Fibroblast of lung (primary cell): ENCODE results near the gene VAV2. TPM values are rescaled to one million over a fixed set of nuclear protein-coding genes. Genes with fewer than 3 reads are reported as not detected.
"Not testable (repeated sequence)": the region's sequence is repeated elsewhere in the genome, so short reads cannot be mapped to it uniquely, and the experiment has no call there.

Source experiments
- DNase-seq, 2 donors: peaks; one replicate each; pipeline versions ENCODE4 v3.0.0 to v3.0.0-alpha.2; 2010; ENCODE audit warnings: low read depth in 2 of 2
- H2AFZ ChIP-seq: 2 replicates; pipeline ENCODE4 v1.5.1; 2012; ENCODE audit warnings: low read length, control low read depth, inconsistent platforms
- H3K27ac ChIP-seq: 2 replicates; pipeline ENCODE4 v1.5.1; 2011; ENCODE audit warnings: low read length, control low read depth; ENCODE audit not compliant: insufficient read depth
- H3K27me3 ChIP-seq: 2 replicates; pipeline ENCODE4 v1.5.1; 2011; ENCODE audit warnings: mild to moderate bottlenecking, low read length; ENCODE audit not compliant: control insufficient read depth, insufficient read depth
- H3K36me3 ChIP-seq: 2 replicates; pipeline ENCODE4 v1.5.1; 2011; ENCODE audit warnings: low read length; ENCODE audit not compliant: control insufficient read depth, insufficient read depth
- H3K4me1 ChIP-seq: 2 replicates; pipeline ENCODE4 v1.5.1; 2011; ENCODE audit warnings: low read length; ENCODE audit not compliant: control insufficient read depth, insufficient read depth; ENCODE audit errors: extremely low read depth
- H3K4me2 ChIP-seq: 2 replicates; pipeline ENCODE4 v1.5.1; 2011; ENCODE audit warnings: low read length, control low read depth; ENCODE audit not compliant: insufficient read depth; ENCODE audit errors: extremely low read depth
- H3K4me3 ChIP-seq, 4 experiments: fragments of 200-600 bp in 1 of 4; sonication (generic) in 1 of 4; replicated peaks in 1 of 4; 2 replicates each; pipeline ENCODE4 v1.5.1; 2011 to 2016; ENCODE audit warnings: low read length in 4 of 4, low read depth in 3 of 4, mild to moderate bottlenecking in 3 of 4, control low read depth in 2 of 4, inconsistent platforms in 1 of 4, mixed read lengths in 1 of 4; ENCODE audit not compliant: insufficient read depth in 1 of 4; ENCODE audit errors: control extremely low read depth in 1 of 4
- H3K79me2 ChIP-seq: 2 replicates; pipeline ENCODE4 v1.5.1; 2012; ENCODE audit warnings: mild to moderate bottlenecking, low read length, inconsistent platforms; ENCODE audit not compliant: control insufficient read depth, insufficient read depth
- H3K9ac ChIP-seq: 2 replicates; pipeline ENCODE4 v1.5.1; 2011; ENCODE audit warnings: mild to moderate bottlenecking, low read length, control low read depth; ENCODE audit not compliant: insufficient read depth
- H3K9me3 ChIP-seq: 2 replicates; pipeline ENCODE4 v1.5.1; 2012; ENCODE audit warnings: low read depth, low read length; ENCODE audit not compliant: control insufficient read depth, insufficient read depth
- H4K20me1 ChIP-seq: 2 replicates; pipeline ENCODE4 v1.5.1; 2011; ENCODE audit warnings: low read length; ENCODE audit not compliant: control insufficient read depth, insufficient read depth; ENCODE audit errors: extremely low read depth
- CTCF ChIP-seq, 2 donors: IDR thresholded peaks in 1 of 2; conservative IDR thresholded peaks in 1 of 2; 1 replicate in 1 of 2; 2 replicates in 1 of 2; pipeline ENCODE4 v1.5.1; 2011 to 2012; ENCODE audit warnings: low read length in 2 of 2, control low read depth in 1 of 2, inconsistent platforms in 1 of 2, low read depth in 1 of 2, mild to moderate bottlenecking in 1 of 2
- EZH2 ChIP-seq: IDR thresholded peaks from 2 replicates; pipeline ENCODE4 v1.5.1; 2012; ENCODE audit warnings: low read length, control low read depth, mild to moderate bottlenecking; ENCODE audit errors: missing control alignments
- polyA plus RNA-seq, 2 donors: library from polyadenylated mRNA; depleted of rRNA in 1 of 2; stranded (reverse) in 1 of 2; unstranded in 1 of 2; fragments of >200 nt; gene quantifications; 2 replicates each; pipeline ENCODE4 v1.2.1, GENCODE V29; 2011 to 2012; ENCODE audit warnings: missing spikeins in 1 of 2
- total RNA-seq: library from RNA; depleted of rRNA; stranded (reverse); fragments of >200 nt; gene quantifications from 2 replicates; pipeline ENCODE4 v1.2.1, GENCODE V29; 2014

The VAV2 gene
- total and polyA plus RNA-seq, 2 donors (not counting 1 experiment from before 2014, with no cell fraction given): 13.7 to 17.7 TPM

- no peak for DNase-seq
- H3K4me3 ChIP-seq: peak overlapping the region; percentile 60 to 88 (median 64)
- H3K9ac ChIP-seq: peak overlapping the region; percentile 85
- peaks cover 50% of the 10 kb centered on the region for H3K79me2 ChIP-seq
- peak overlapping the region; percentile 83 for H3K27ac ChIP-seq
- H2AFZ ChIP-seq: no peak overlapping the region
- no peaks in the 10 kb centered on the region for H3K9me3 ChIP-seq
- no peak for TF ChIP-seq EZH2
- TF ChIP-seq CTCF (conservative IDR thresholded peaks at IDR 0.05 in 1 of 2, IDR thresholded peaks at IDR 0.05 in 1 of 2; ENCODE audit: low read depth in 1 of 2, low read length in 2 of 2): no peak
- H3K27me3 ChIP-seq: no peaks in the 10 kb centered on the region
- no peaks in the 10 kb centered on the region for H3K36me3 ChIP-seq
- peaks cover 16% of the 10 kb centered on the region for H3K4me1 ChIP-seq
- peak overlapping the region; percentile 86 for H3K4me2 ChIP-seq
- no peaks in the 10 kb centered on the region for H4K20me1 ChIP-seq
Observed at GRCh38 chr9:133991214-133991921, 756 bp downstream of the VAV2 start.

DNA sequence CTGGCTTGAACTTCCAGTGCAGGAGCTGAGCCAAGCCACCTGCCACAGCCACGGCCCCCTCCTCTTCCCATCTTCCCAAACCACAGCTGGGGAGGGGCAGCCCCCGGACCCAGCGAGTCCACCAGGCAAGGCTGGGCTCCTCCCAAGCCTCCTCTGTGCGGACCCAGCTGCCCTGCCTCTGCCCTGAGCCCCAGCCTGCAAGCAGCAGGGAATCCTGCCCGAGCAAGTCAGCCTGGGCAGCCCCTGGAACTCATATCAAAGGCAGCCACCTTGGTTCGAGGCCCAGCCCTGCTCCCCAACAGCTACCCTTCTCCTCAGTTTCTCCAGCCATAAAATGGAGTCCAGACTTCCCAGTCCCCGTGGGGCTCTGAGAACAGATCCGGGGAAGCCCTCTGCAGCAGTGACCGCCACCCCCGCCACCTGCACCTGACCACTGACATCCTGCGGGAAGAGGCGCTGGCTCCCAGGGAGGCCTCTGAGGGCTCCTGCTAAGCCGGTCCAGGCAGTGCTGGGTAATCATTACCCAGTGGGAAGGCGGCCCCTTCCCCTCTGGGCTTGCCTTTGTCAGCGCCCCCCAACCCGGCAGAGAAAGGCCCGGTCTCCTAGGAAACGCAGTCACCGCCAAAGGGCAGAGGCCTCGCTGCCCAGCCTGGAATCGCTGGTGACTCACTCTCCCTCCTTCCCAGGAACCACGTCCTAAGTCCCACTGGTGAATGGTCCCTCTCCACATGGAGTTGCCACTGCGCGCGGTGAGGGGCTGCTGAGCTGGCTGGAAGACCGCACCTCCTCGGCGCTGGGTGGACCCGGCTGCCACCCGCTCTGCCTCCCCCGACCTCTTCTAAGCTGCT, 1.5 kb downstream of the VAV2 start:
- H4K20me1 ChIP-seq: no peaks in the 10 kb centered on the region
- peaks cover 57% of the 10 kb centered on the region for H3K79me2 ChIP-seq
- no peaks in the 10 kb centered on the region for H3K27me3 ChIP-seq
- peak overlapping the region; percentile 83 for H3K27ac ChIP-seq
- peak overlapping the region; percentile 60 to 88 (median 64) for H3K4me3 ChIP-seq
- peaks cover 16% of the 10 kb centered on the region for H3K4me1 ChIP-seq
- no peak overlapping the region for H2AFZ ChIP-seq
- no peak for TF ChIP-seq EZH2
- TF ChIP-seq CTCF (conservative IDR thresholded peaks at IDR 0.05 in 1 of 2, IDR thresholded peaks at IDR 0.05 in 1 of 2; ENCODE audit: low read depth in 1 of 2, low read length in 2 of 2): no peak
- peak; percentile 77 to 84 for DNase-seq
- no peaks in the 10 kb centered on the region for H3K36me3 ChIP-seq
- no peaks in the 10 kb centered on the region for H3K9me3 ChIP-seq
- peak overlapping the region; percentile 85 for H3K9ac ChIP-seq
- peak overlapping the region; percentile 86 for H3K4me2 ChIP-seq

GRCh38 chr9:133989625-133990365, 2.3 kb downstream of the VAV2 start:
- Histone ChIP-seq H3K27ac (peak overlapping the region; percentile 8), H2AFZ (no peak overlapping the region), H3K9ac (peak overlapping the region; percentile 85), H4K20me1 (no peaks in the 10 kb centered on the region), H3K4me2 (peak overlapping the region; percentile 86), H3K36me3 (no peaks in the 10 kb centered on the region), H3K4me1 (peaks cover 16% of the 10 kb centered on the region), H3K79me2 (peaks cover 62% of the 10 kb centered on the region), H3K9me3 (no peaks in the 10 kb centered on the region), H3K27me3 (no peaks in the 10 kb centered on the region), H3K4me3 (peak overlapping the region in 3 of 4 experiments; percentile 60 to 88 (median 64))
- TF ChIP-seq CTCF (conservative IDR thresholded peaks at IDR 0.05 in 1 of 2, IDR thresholded peaks at IDR 0.05 in 1 of 2; ENCODE audit: low read depth in 1 of 2, low read length in 2 of 2): no peak
- TF ChIP-seq EZH2: no peak
- no peak for DNase-seq

GRCh38 chr9:133988771-133989170, 3.4 kb downstream of the VAV2 start:
- not testable (repeated sequence) for H3K27me3 ChIP-seq, DNase-seq, H3K4me2 ChIP-seq, H3K27ac ChIP-seq, H3K9ac ChIP-seq, H3K36me3 ChIP-seq, H4K20me1 ChIP-seq, H2AFZ ChIP-seq, H3K9me3 ChIP-seq, H3K4me3 ChIP-seq
- H3K4me1 ChIP-seq: peaks cover 12% of the 10 kb centered on the region
- H3K79me2 ChIP-seq: peaks cover 66% of the 10 kb centered on the region
